Pancreas (tissue), 10 donors: ENCODE results near the gene POLD2. TPM values are rescaled to one million over a fixed set of nuclear protein-coding genes. Genes with fewer than 3 reads are reported as not detected.
A peak's percentile ranks its signal among the peaks of the same experiment; 100 is the strongest.

Experiments used
- ATAC-seq, 4 donors: fragments of 200-7000 bp; cut with Tn5 transposase; one replicate each; pipeline versions ENCODE4 v1.8.0 to v1.9.1; 2020; ENCODE audit warnings: mild to moderate bottlenecking in 4 of 4, moderate library complexity in 4 of 4
- DNase-seq, 6 donors: peaks; one replicate each; pipeline ENCODE4 v3.0.0-alpha.2; 2020
- FAIRE-seq: peaks from 2 replicates; lab custom pipeline; 2012; peaks lifted over from hg19 to GRCh38; lab: Jason Lieb, UNC
- H3K27ac ChIP-seq, 4 donors: fragments of 200-600 bp; sonication (generic); 1 replicate in 3 of 4; 2 replicates in 1 of 4; pipeline versions ENCODE4 v1.5.0 to v1.8.0; 2020
- H3K27me3 ChIP-seq, 4 donors: fragments of 200-600 bp; one replicate each; pipeline ENCODE4 v1.8.0; 2021
- H3K36me3 ChIP-seq, 3 donors: fragments of 200-600 bp; sonication (generic) in 1 of 3; one replicate each; pipeline versions ENCODE4 v1.5.0 to v1.8.0; 2020 to 2021
- H3K4me1 ChIP-seq, 3 donors: fragments of 200-600 bp; one replicate each; pipeline ENCODE4 v1.8.0; 2021
- H3K4me3 ChIP-seq, 4 donors: fragments of 200-600 bp; sonication (generic) in 2 of 4; one replicate each; pipeline versions ENCODE4 v1.5.0 to v1.8.0; 2020 to 2021
- H3K9me3 ChIP-seq, 4 donors: fragments of 200-600 bp; one replicate each; pipeline ENCODE4 v1.8.0; 2021
- CTCF ChIP-seq, 4 donors: fragments of 200-600 bp; sonication (generic) in 3 of 4; IDR thresholded peaks; one replicate each; pipeline versions ENCODE4 v1.5.0 to v1.8.0; 2021; ENCODE audit warnings: antibody characterized with exemption in 4 of 4
- WGBS, 2 donors: extraction: QIAGEN DNeasy Blood & Tissue Kit; methylation state at CpG; one replicate each; pipeline ENCODE4 v1.1.7; 2013; 5-methylcytosine and 5-hydroxymethylcytosine counted together
- intact Hi-C, 3 donors: fragments of 100-400 bp; cut with DNase I; formaldehyde crosslinking; loops; one replicate each; pipeline versions ENCODE4 v1.11.1 to v1.14.2; 2022
- microRNA-seq, 2 donors: library from miRNA; unstranded; fragments of <30 nt; microRNA quantifications; one replicate each; pipeline versions ENCODE4 to v1.1.0, GENCODE V29; 2019 to 2020
- polyA plus RNA-seq, 2 donors: library from polyadenylated mRNA; stranded (reverse); fragments of 200-250 nt; gene quantifications; one replicate each; pipeline ENCODE4 v1.2.3, GENCODE V29; 2013
- total RNA-seq, 6 donors: library from RNA; stranded (reverse); fragmentation: NEBNext Ultra II Directional in 4 of 6; extraction: Animal tissue kit (Norgen Biotek cat#: 25700) in 4 of 6; gene quantifications; one replicate each; pipeline versions ENCODE4 v1.2.1 to v1.2.4, GENCODE V29; 2021 to 2023
- donor health status: healthy with polysubstance abuse.
- donor health status: DM: no; HTN: no; CAD: no; lungs with moderate emphysema.
- donor health status: DM: no; HTN: no; CAD: no.
- donor health status: control.
- donor health status: control.
- donor health status: Bipolar disorder and iron deficiency.
- donor health status: DM: yes; HTN: yes; CAD: no.
- donor health status: DM: no; HTN: no; CAD: no.
- donor health status: DM: no; HTN: no; CAD: no.
- donor health status: DM: yes; HTN: yes; CAD: no.

Gene POLD2
- total and polyA plus RNA-seq, 8 donors, result 40.6 to 86.4 (median 54.7) TPM

- ATAC-seq (peak; percentile 29 to 51 (median 34)), FAIRE-seq (no peak), DNase-seq (peak in 3 of 6 donors; percentile 60 to 78 (median 60))
- Histone ChIP-seq H3K9me3 (no peaks in the 10 kb centered on the region), H3K27ac (no peak within 1 kb of the TSS), H3K36me3 (peaks cover 0 to 5% (median under 1%) of the 10 kb centered on the region in 3 donors), H3K4me1 (peaks cover 0 to 13% (median 9%) of the 10 kb centered on the region in 3 donors), H3K4me3 (no peak within 1 kb of the TSS), H3K27me3 (no peaks in the 10 kb centered on the region)
- TF ChIP-seq CTCF (IDR thresholded peaks at IDR 0.05), result no peak
- intact Hi-C loops, result no loop called here
- 22 to 27% methylated on average over 14 of the region's 14 CpGs for WGBS, 2 donors
Observed at GRCh38 chr7:44065431-44066110, 57.8 kb downstream of the POLD2 start, which contains the start of gene PGAM2. Gene PGAM2, minus strand, starts transcription at chr7:44065567. Its CDS starts 38 bp downstream, at chr7:44065529.

GRCh38 chr7:44064791-44065430, 58.4 kb downstream of the POLD2 start:
- ATAC-seq (peak; percentile 19 to 79 (median 47)), DNase-seq (peak in 2 of 6 donors; percentile 62 to 79), FAIRE-seq (no peak)
- Histone ChIP-seq H3K27ac (no peak overlapping the region), H3K4me1 (peaks cover 0 to 13% (median 9%) of the 10 kb centered on the region in 3 donors), H3K27me3 (no peaks in the 10 kb centered on the region), H3K9me3 (no peaks in the 10 kb centered on the region), H3K36me3 (peaks cover 0 to 7% (median 6%) of the 10 kb centered on the region in 3 donors), H3K4me3 (no peak overlapping the region)
- TF ChIP-seq CTCF (IDR thresholded peaks at IDR 0.05), result no peak
- 13 to 20% methylated on average over 27 to 33 of the region's 33 CpGs for WGBS, 2 donors
- intact Hi-C loops, result no loop called here

Small RNA genes within 50 kb of the gene (microRNA-seq; reads per million reads assigned to microRNA genes)
- gene MIR6838, result 1.2 to 1.5 reads per million in 2 donors

Other genes with a start within 250 kb of the POLD2 start
- 10 to 100 TPM; 12.1 to 24.1 (median 16.8) TPM for gene URGCP, start 217.0 kb downstream of the POLD2 start, total RNA-seq
- 10 to 100 TPM; 24.1 to 27.5 TPM for gene URGCP, start 217.0 kb downstream of the POLD2 start, polyA plus RNA-seq
- 10 to 100 TPM; 12.0 to 19.5 (median 15.8) TPM for gene UBE2D4, start 197.1 kb downstream of the POLD2 start, total RNA-seq
- 10 to 100 TPM; 13.3 to 17.0 TPM for gene UBE2D4, start 197.1 kb downstream of the POLD2 start, polyA plus RNA-seq
- under 1 TPM in 1 of 6 donors, not detected in 5; 0.09 TPM for gene SPDYE1, start 125.7 kb downstream of the POLD2 start, total RNA-seq
- not detected for gene SPDYE1, start 125.7 kb downstream of the POLD2 start, polyA plus RNA-seq
- gene DBNL, start 78.8 kb downstream of the POLD2 start, total RNA-seq, result 10 to 100 TPM; 22.1 to 46.9 (median 30.2) TPM
- gene DBNL, start 78.8 kb downstream of the POLD2 start, polyA plus RNA-seq, result 10 to 100 TPM; 44.9 to 53.7 TPM
- under 1 TPM in 5 of 6 donors, not detected in 1; 0.49 to 0.73 (median 0.59) TPM for gene PGAM2, start 58.0 kb downstream of the POLD2 start, total RNA-seq
- gene PGAM2, start 58.0 kb downstream of the POLD2 start, polyA plus RNA-seq, result 1 to 10 TPM; 3.3 to 6.7 TPM
- gene POLM, start 41.0 kb downstream of the POLD2 start, total RNA-seq, result 10 to 100 TPM in 5 of 6 donors, 1 to 10 TPM in 1; 9.0 to 16.4 (median 11.5) TPM
- gene POLM, start 41.0 kb downstream of the POLD2 start, polyA plus RNA-seq, result 10 to 100 TPM; 21.0 to 28.6 TPM
- gene AEBP1, start 19.2 kb downstream of the POLD2 start, total RNA-seq, result 10 to 100 TPM in 3 of 6 donors, 1 to 10 TPM in 3; 5.1 to 49.3 (median 11.5) TPM
- gene AEBP1, start 19.2 kb downstream of the POLD2 start, polyA plus RNA-seq, result 10 to 100 TPM; 19.9 to 21.4 TPM
- under 1 TPM in 1 of 6 donors, not detected in 5; 0.94 TPM for gene MYL7, start 17.8 kb upstream of the POLD2 start, total RNA-seq
- 1 to 10 TPM; 1.9 to 2.3 TPM for gene MYL7, start 17.8 kb upstream of the POLD2 start, polyA plus RNA-seq
- 1 to 10 TPM in 2 of 6 donors, under 1 TPM in 4; 0.57 to 2.0 (median 0.88) TPM for gene GCK, start 65.9 kb upstream of the POLD2 start, total RNA-seq
- 10 to 100 TPM in 1 of 2 donors, 1 to 10 TPM in 1; 6.9 to 18.2 TPM for gene GCK, start 65.9 kb upstream of the POLD2 start, polyA plus RNA-seq
- 10 to 100 TPM; 33.4 to 48.7 (median 38.8) TPM for gene YKT6, start 77.4 kb upstream of the POLD2 start, total RNA-seq
- gene YKT6, start 77.4 kb upstream of the POLD2 start, polyA plus RNA-seq, result 10 to 100 TPM; 27.7 to 31.3 TPM
- 1 to 10 TPM in 4 of 6 donors, under 1 TPM in 2; 0.83 to 2.7 (median 1.8) TPM for gene CAMK2B, start 202.0 kb upstream of the POLD2 start, total RNA-seq
- gene CAMK2B, start 202.0 kb upstream of the POLD2 start, polyA plus RNA-seq, result 10 to 100 TPM; 11.6 to 34.0 TPM